Activated B cell treated with CpG ODN at 0.5 μM for 24 hours (primary cell): Measurements from ENCODE around the gene NTF3. TPM values are rescaled to one million over a fixed set of nuclear protein-coding genes. Genes with fewer than 3 reads are reported as not detected.

Experiments used
- ATAC-seq: fragments of 200-7000 bp; cut with Tn5 transposase; one replicate; pipeline ENCODE4 v1.10.0; 2021; ENCODE audit warnings: low read depth, mild to moderate bottlenecking, moderate library complexity
- CTCF ChIA-PET: fragments of 350-600 bp; sonication (Branson Sonifier 250); formaldehyde crosslinking; loops from one replicate; lab custom pipeline; 2021; ENCODE audit warnings: antibody characterized with exemption; lab: Charles Lee
- POLR2A ChIA-PET: fragments of 350-600 bp; sonication (Branson Sonifier 250); formaldehyde crosslinking; loops from one replicate; lab custom pipeline; 2021; ENCODE audit warnings: antibody characterized with exemption; lab: Charles Lee
- DNase-seq: peaks from one replicate; pipeline ENCODE4 v3.0.0; 2022
- H3K27ac Mint-ChIP-seq: one replicate; pipeline ENCODE4 v1.8.0; 2020; ENCODE audit warnings: mixed read lengths
- H3K27me3 Mint-ChIP-seq: one replicate; pipeline ENCODE4 v1.8.0; 2021; ENCODE audit warnings: mixed read lengths
- H3K36me3 Mint-ChIP-seq: one replicate; pipeline ENCODE4 v1.8.0; 2021; ENCODE audit warnings: low read depth, mixed read lengths
- H3K4me1 Mint-ChIP-seq: one replicate; pipeline ENCODE4 v1.8.0; 2021; ENCODE audit warnings: mixed read lengths
- H3K4me3 Mint-ChIP-seq: one replicate; pipeline ENCODE4 v1.8.0; 2020; ENCODE audit warnings: mild to moderate bottlenecking, mixed read lengths
- H3K9me3 Mint-ChIP-seq: one replicate; pipeline ENCODE4 v1.8.0; 2020; ENCODE audit warnings: mixed read lengths
- intact Hi-C: fragments of 100-400 bp; cut with micrococcal nuclease; formaldehyde crosslinking; loops from one replicate; pipeline ENCODE4 v1.15.1; 2024
- total RNA-seq: library from RNA; stranded (reverse); gene quantifications from 2 replicates; pipeline ENCODE4 v1.2.3, GENCODE V29; 2022
- TF ChIP-seq, protein P1 (sequence below): fragments of 200-600 bp; IDR thresholded peaks from one replicate; pipeline ENCODE4 v1.8.0; 2022; ENCODE audit warnings: antibody characterized with exemption, mild to moderate bottlenecking

The NTF3 gene
- total RNA-seq, 1 donor from 2014 or later: not detected

- intact Hi-C loops: no loop called here
- no peaks in the 10 kb centered on the region for H3K9me3 Mint-ChIP-seq
- no peaks in the 10 kb centered on the region for H3K36me3 Mint-ChIP-seq
- ChIA-PET POLR2A (no interaction called here), CTCF (no interaction called here)
- H3K27ac Mint-ChIP-seq: no peak overlapping the region
- no peak for ATAC-seq
- H3K4me3 Mint-ChIP-seq: no peak overlapping the region
- TF ChIP-seq, protein P1, sequence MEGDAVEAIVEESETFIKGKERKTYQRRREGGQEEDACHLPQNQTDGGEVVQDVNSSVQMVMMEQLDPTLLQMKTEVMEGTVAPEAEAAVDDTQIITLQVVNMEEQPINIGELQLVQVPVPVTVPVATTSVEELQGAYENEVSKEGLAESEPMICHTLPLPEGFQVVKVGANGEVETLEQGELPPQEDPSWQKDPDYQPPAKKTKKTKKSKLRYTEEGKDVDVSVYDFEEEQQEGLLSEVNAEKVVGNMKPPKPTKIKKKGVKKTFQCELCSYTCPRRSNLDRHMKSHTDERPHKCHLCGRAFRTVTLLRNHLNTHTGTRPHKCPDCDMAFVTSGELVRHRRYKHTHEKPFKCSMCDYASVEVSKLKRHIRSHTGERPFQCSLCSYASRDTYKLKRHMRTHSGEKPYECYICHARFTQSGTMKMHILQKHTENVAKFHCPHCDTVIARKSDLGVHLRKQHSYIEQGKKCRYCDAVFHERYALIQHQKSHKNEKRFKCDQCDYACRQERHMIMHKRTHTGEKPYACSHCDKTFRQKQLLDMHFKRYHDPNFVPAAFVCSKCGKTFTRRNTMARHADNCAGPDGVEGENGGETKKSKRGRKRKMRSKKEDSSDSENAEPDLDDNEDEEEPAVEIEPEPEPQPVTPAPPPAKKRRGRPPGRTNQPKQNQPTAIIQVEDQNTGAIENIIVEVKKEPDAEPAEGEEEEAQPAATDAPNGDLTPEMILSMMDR: no peak
- H3K4me1 Mint-ChIP-seq: peaks cover 19% of the 10 kb centered on the region
- no peak for DNase-seq
- H3K27me3 Mint-ChIP-seq: peaks cover 4% of the 10 kb centered on the region
Measured at GRCh38 chr12:5453466-5453865, 21.6 kb downstream of the NTF3 start.

DNA sequence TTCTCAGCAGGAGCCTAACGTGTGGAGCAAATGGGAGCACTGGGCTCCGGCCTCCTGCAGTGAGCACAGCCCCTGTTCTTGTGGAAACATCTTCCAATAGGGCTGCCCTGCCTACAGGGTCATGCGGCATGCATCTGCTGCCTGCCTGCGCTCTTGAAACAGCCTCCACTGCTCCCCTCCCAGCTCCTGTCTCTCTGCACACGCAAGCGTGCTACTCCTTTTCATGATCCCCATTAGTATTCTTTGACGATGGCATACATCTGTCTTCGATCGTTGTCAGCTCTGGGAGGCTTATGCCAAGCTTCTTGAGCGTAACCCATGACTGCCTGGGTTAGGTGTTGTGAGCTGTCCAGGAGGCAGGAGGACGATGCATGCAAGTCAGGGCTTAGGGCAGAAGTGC lies 23.1 kb downstream of the NTF3 start:
- intact Hi-C loops: no loop called here
- peaks cover 4% of the 10 kb centered on the region for H3K27me3 Mint-ChIP-seq
- TF ChIP-seq, protein P1: no peak
- H3K27ac Mint-ChIP-seq: no peak overlapping the region
- no peaks in the 10 kb centered on the region for H3K36me3 Mint-ChIP-seq
- POLR2A ChIA-PET: no interaction called here
- H3K4me1 Mint-ChIP-seq: peaks cover 21% of the 10 kb centered on the region
- DNase-seq: no peak
- H3K9me3 Mint-ChIP-seq: no peaks in the 10 kb centered on the region
- CTCF ChIA-PET: no interaction called here
- no peak for ATAC-seq
- H3K4me3 Mint-ChIP-seq: no peak overlapping the region

DNA sequence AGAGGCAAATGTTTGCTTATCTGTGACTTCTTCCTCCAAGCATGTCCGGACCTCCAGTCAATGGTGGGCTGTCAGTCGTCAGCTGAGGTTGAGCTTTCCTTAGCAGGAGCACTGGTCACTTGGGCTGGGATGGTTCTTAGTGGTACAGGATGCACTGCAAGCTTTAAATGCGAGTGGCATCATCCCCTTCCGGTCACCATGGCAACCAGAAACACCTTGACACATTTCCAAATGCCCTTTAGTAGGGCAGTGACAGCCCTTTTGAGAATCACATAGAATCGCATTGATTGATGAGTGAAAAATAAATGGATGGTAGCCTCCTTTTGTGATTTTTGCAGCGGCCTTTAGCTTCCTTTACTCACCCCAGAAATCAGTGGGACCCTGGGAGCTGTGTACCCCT lies 24.1 kb downstream of the NTF3 start:
- CTCF ChIA-PET: no interaction called here
- DNase-seq: no peak
- Mint-ChIP-seq H3K4me3 (no peak overlapping the region), H3K4me1 (peaks cover 21% of the 10 kb centered on the region), H3K36me3 (no peaks in the 10 kb centered on the region), H3K27me3 (peaks cover 4% of the 10 kb centered on the region), H3K27ac (no peak overlapping the region), H3K9me3 (no peaks in the 10 kb centered on the region)
- POLR2A ChIA-PET: no interaction called here
- TF ChIP-seq, protein P1: no peak
- intact Hi-C loops: no loop called here
- ATAC-seq: no peak

DNA sequence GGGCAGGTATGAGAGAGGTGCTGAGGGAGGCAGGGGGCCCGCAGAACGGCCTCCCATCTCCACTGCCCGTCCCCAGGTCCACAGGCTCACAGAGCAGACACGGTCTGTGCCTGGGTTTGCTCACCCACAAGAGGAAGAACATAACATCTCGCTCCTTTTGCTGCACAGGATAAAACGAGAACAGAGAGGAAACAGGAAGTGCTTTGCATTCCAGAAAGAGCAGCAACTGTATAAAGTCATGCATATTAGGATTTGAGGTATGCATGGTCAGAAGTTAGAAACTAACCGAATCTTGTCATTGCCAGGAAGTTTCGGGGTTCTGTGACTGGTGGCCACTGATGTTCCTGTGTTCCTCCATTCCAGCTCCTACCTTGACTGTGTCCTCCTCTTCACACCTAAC lies 25.0 kb downstream of the NTF3 start:
- H3K27me3 Mint-ChIP-seq: no peaks in the 10 kb centered on the region
- ATAC-seq: no peak
- peak overlapping the region; percentile 29 for H3K4me3 Mint-ChIP-seq
- intact Hi-C loops: no loop called here
- ChIA-PET POLR2A (no interaction called here), CTCF (no interaction called here)
- peaks cover 21% of the 10 kb centered on the region for H3K4me1 Mint-ChIP-seq
- H3K9me3 Mint-ChIP-seq: no peaks in the 10 kb centered on the region
- no peak for DNase-seq
- TF ChIP-seq, protein P1: no peak
- H3K36me3 Mint-ChIP-seq: no peaks in the 10 kb centered on the region
- H3K27ac Mint-ChIP-seq: no peak overlapping the region

DNA sequence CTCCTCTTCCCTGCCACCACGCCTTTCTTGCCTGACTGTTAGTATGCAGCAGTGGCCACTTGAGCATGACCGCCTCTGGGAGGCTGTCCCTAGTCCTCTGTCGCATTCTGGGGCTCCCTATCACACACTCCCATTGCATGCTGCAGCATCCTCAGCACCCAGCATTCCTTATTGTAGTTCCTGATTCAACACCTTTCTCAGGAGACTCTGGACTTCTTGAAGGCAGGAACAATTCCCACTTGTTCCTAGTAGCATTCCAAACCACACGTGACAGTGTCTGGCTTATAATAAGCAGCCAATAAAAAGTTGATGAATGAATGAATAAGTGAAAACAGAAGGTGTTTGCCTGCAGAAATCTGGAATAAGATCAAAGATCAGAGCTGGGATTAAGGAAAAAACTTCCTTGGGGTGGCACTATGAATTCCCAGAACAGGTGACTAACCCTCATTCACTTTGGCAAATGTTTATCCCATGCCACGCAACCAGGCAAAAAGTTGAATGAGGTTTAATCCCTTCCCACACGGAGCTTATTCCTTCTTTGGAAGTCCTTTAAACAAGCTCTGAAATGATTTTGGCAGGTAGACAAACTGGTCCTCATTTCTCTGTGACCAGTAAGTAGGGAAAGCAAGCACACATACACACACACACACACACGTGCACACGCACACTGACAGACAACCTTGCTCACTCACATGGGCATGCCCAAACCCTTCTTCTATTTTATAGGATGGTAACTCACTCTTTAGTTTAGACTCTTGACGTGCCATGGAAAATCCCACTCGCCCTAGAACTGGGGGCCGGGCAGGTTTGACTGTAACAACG lies 26.5 kb downstream of the NTF3 start:
- ATAC-seq (no peak), DNase-seq (no peak)
- POLR2A ChIA-PET: no interaction called here
- TF ChIP-seq, protein P1: no peak
- no peaks in the 10 kb centered on the region for H3K36me3 Mint-ChIP-seq
- H3K4me1 Mint-ChIP-seq: peaks cover 21% of the 10 kb centered on the region
- H3K27ac Mint-ChIP-seq: no peak overlapping the region
- H3K9me3 Mint-ChIP-seq: no peaks in the 10 kb centered on the region
- no peak overlapping the region for H3K4me3 Mint-ChIP-seq
- CTCF ChIA-PET: no interaction called here
- H3K27me3 Mint-ChIP-seq: no peaks in the 10 kb centered on the region
- intact Hi-C loops: no loop called here
